C4-2B (cell line): ENCODE measurements around the gene WDR53.

ENCODE experiments used
- CTCF ChIP-seq: fragments of 450-650 bp; conservative IDR thresholded peaks from 2 replicates; pipeline ENCODE4 v1.5.1; 2017; ENCODE audit warnings: mild to moderate bottlenecking
- ZFX ChIP-seq: fragments of 450-650 bp; IDR thresholded peaks from 2 replicates; pipeline ENCODE4 v1.6.1; 2017

GRCh38 chr3:196554205-196554604 lies 14.1 kb downstream of the WDR53 start:
- TF ChIP-seq CTCF (no peak), ZFX (no peak)
